Uterus (tissue), 4 donors: ENCODE results near the gene NR2F6. TPM values are rescaled to one million over a fixed set of nuclear protein-coding genes. Genes with fewer than 3 reads are reported as not detected.

Experiments used
- DNase-seq, 2 donors: peaks; one replicate each; pipeline ENCODE4 v3.0.0-alpha.2; 2019 to 2020
- H3K27ac ChIP-seq, 2 donors: fragments of 200-600 bp; sonication (generic); 1 replicate in 1 of 2; 2 replicates in 1 of 2; pipeline ENCODE4 v1.5.1; 2016 to 2018
- H3K27me3 ChIP-seq, 2 donors: fragments of 200-600 bp; sonication (generic); one replicate each; pipeline ENCODE4 v1.5.1; 2018 to 2019; ENCODE audit warnings: control low read depth in 1 of 2
- H3K36me3 ChIP-seq, 2 donors: fragments of 200-600 bp; sonication (generic); one replicate each; pipeline ENCODE4 v1.5.1; 2019; ENCODE audit warnings: control low read depth in 1 of 2
- H3K4me1 ChIP-seq, 2 donors: fragments of 200-600 bp; sonication (generic); one replicate each; pipeline ENCODE4 v1.5.1; 2018 to 2019; ENCODE audit warnings: control low read depth in 1 of 2
- H3K4me3 ChIP-seq, 2 donors: fragments of 200-600 bp; sonication (generic); 1 replicate in 1 of 2; 2 replicates in 1 of 2; pipeline ENCODE4 v1.5.1; 2018 to 2019; ENCODE audit warnings: mild to moderate bottlenecking in 1 of 2
- H3K9me3 ChIP-seq, 2 donors: fragments of 200-600 bp; sonication (generic); one replicate each; pipeline ENCODE4 v1.5.1; 2019; ENCODE audit warnings: control low read depth in 1 of 2
- POLR2A ChIP-seq, 2 donors: fragments of 450-650 bp; IDR thresholded peaks; one replicate each; pipeline ENCODE4 v1.6.1; 2016; ENCODE audit warnings: antibody characterized with exemption in 2 of 2, mild to moderate bottlenecking in 1 of 2, moderate library complexity in 1 of 2
- intact Hi-C: fragments of 100-400 bp; cut with DNase I; formaldehyde crosslinking; loops from one replicate; pipeline ENCODE4 v1.15.1; 2023; ENCODE audit warnings: low total_unique reads
- total RNA-seq, 4 donors: library from RNA; depleted of rRNA in 3 of 4; stranded (reverse); fragments of >200 nt in 3 of 4; gene quantifications; one replicate each; pipeline versions ENCODE4 v1.1.0 to v1.2.4, GENCODE V29; 2014 to 2023
- TF ChIP-seq, protein P1 (sequence below), 4 experiments: fragments of 200-600 bp in 2 of 4; fragments of 450-650 bp in 2 of 4; sonication (generic) in 2 of 4; IDR thresholded peaks; one replicate each; pipeline ENCODE4 v1.5.1; 2016 to 2019; ENCODE audit warnings: antibody characterized with exemption in 4 of 4, mild to moderate bottlenecking in 2 of 4, moderate library complexity in 1 of 4
- donor health status: DM: yes; HTN: yes; CAD: no.

NR2F6 gene
- total RNA-seq, 4 donors from 2014 or later, result 14.3 to 45.0 (median 36.0) TPM

GRCh38 chr19:17202249-17202648 is 43.5 kb downstream of the NR2F6 start:
- Histone ChIP-seq H3K9me3 (no peaks in the 10 kb centered on the region), H3K4me3 (no peak overlapping the region), H3K4me1 (no peaks in the 10 kb centered on the region), H3K27me3 (no peaks in the 10 kb centered on the region), H3K36me3 (no peaks in the 10 kb centered on the region), H3K27ac (no peak overlapping the region)
- TF ChIP-seq, protein P1, sequence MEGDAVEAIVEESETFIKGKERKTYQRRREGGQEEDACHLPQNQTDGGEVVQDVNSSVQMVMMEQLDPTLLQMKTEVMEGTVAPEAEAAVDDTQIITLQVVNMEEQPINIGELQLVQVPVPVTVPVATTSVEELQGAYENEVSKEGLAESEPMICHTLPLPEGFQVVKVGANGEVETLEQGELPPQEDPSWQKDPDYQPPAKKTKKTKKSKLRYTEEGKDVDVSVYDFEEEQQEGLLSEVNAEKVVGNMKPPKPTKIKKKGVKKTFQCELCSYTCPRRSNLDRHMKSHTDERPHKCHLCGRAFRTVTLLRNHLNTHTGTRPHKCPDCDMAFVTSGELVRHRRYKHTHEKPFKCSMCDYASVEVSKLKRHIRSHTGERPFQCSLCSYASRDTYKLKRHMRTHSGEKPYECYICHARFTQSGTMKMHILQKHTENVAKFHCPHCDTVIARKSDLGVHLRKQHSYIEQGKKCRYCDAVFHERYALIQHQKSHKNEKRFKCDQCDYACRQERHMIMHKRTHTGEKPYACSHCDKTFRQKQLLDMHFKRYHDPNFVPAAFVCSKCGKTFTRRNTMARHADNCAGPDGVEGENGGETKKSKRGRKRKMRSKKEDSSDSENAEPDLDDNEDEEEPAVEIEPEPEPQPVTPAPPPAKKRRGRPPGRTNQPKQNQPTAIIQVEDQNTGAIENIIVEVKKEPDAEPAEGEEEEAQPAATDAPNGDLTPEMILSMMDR (IDR thresholded peaks at IDR 0.05), result no peak
- no peak for TF ChIP-seq POLR2A (IDR thresholded peaks at IDR 0.05)
- intact Hi-C loops, result no loop called here
- DNase-seq, result no peak

DNA sequence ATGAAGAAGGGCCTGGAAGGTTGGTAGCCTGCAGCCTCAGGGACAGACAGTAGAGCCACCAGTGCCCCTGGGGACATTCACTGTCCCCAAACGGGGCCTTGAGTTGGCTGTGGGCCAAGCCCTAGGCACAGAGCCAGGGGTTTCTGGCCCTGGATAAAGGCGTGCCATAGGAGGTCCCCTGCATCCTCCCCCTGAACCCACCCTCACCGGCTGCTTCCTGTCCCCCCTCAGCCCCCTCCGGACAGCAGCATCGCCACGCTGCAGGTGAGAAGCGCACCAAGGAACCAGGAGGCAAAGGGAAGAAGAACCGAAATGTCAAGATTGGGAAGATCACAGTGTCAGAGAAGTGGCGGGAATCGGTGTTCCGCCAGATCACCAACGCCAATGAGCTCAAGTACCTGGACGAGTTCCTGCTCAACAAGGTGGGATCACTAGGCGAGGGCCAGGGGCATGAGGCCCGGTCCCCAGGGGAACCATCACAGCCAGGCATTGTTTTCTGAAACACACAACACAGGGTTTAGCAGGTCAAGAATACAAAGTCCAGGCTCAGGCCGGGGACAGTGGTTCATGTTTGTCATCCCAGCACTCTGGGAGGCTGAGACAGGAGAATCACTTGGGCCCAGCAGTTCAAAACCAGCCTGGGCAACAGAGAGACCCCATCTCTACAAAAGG is 45.2 kb downstream of the NR2F6 start:
- TF ChIP-seq, protein P1 (IDR thresholded peaks at IDR 0.05), result no peak
- TF ChIP-seq POLR2A (IDR thresholded peaks at IDR 0.05), result no peak
- no peak overlapping the region for H3K27ac ChIP-seq
- intact Hi-C loops, result no loop called here
- no peaks in the 10 kb centered on the region for H3K9me3 ChIP-seq
- H3K4me1 ChIP-seq, result no peaks in the 10 kb centered on the region
- DNase-seq, result no peak
- H3K36me3 ChIP-seq, result no peaks in the 10 kb centered on the region
- no peak overlapping the region for H3K4me3 ChIP-seq
- no peaks in the 10 kb centered on the region for H3K27me3 ChIP-seq

GRCh38 chr19:17197666-17198065 is 48.1 kb downstream of the NR2F6 start:
- Histone ChIP-seq H3K4me1 (no peaks in the 10 kb centered on the region), H3K4me3 (no peak overlapping the region), H3K27me3 (no peaks in the 10 kb centered on the region), H3K9me3 (no peaks in the 10 kb centered on the region), H3K36me3 (no peaks in the 10 kb centered on the region), H3K27ac (no peak overlapping the region)
- no peak for DNase-seq
- intact Hi-C loops, result no loop called here
- TF ChIP-seq POLR2A (IDR thresholded peaks at IDR 0.05), result no peak
- TF ChIP-seq, protein P1 (IDR thresholded peaks at IDR 0.05), result no peak

DNA sequence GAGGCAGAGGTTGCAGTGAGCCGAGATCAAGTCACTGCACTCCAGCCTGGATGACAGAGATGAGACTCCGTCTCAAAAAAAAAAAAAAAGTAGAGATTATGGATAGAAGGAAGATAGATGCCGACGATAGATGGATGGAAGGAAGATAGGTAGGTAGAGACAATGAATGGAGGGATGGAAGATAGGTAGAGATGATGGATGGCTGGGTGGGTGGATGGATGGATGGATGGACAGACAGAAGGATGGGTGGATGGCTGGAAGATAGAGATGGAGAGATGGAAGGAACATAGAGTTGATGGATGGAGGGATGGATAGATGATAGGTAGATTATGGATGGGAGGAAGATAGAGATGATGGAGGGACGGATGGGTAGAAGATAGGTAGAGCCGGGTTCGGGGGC is 49.1 kb downstream of the NR2F6 start:
- H3K36me3 ChIP-seq, result no peaks in the 10 kb centered on the region
- no peak overlapping the region for H3K27ac ChIP-seq
- H3K27me3 ChIP-seq, result no peaks in the 10 kb centered on the region
- DNase-seq, result no peak
- intact Hi-C loops, result no loop called here
- no peak overlapping the region for H3K4me3 ChIP-seq
- H3K9me3 ChIP-seq, result no peaks in the 10 kb centered on the region
- TF ChIP-seq POLR2A (IDR thresholded peaks at IDR 0.05), result no peak
- TF ChIP-seq, protein P1 (IDR thresholded peaks at IDR 0.05), result no peak
- H3K4me1 ChIP-seq, result no peaks in the 10 kb centered on the region

- no peak for TF ChIP-seq POLR2A (IDR thresholded peaks at IDR 0.05)
- TF ChIP-seq, protein P1 (IDR thresholded peaks at IDR 0.05), result no peak
- intact Hi-C loops, result no loop called here
- no peaks in the 10 kb centered on the region for H3K36me3 ChIP-seq
- H3K27ac ChIP-seq, result no peak overlapping the region
- no peak for DNase-seq
- no peaks in the 10 kb centered on the region for H3K27me3 ChIP-seq
- no peaks in the 10 kb centered on the region for H3K9me3 ChIP-seq
- H3K4me3 ChIP-seq, result no peak overlapping the region
- H3K4me1 ChIP-seq, result no peaks in the 10 kb centered on the region
Observed at GRCh38 chr19:17195106-17195505, 50.6 kb downstream of the NR2F6 start.
